Chondrocyte (in vitro differentiated cells): ENCODE measurements around the gene MRPL36. TPM values are rescaled to one million over a fixed set of nuclear protein-coding genes. Genes with fewer than 3 reads are reported as not detected.

Source experiments
- DNase-seq: peaks from one replicate; pipeline ENCODE4 v3.0.0; 2021; ENCODE audit warnings: mixed read lengths, low spot score
- H3K27ac Mint-ChIP-seq: one replicate; pipeline ENCODE4 v1.8.0; 2021; ENCODE audit warnings: mild to moderate bottlenecking, moderate library complexity, mixed read lengths; ENCODE audit not compliant: unreplicated experiment
- H3K27me3 Mint-ChIP-seq: 2 replicates; pipeline ENCODE4 v1.8.0; 2021; ENCODE audit warnings: low read depth, mixed read lengths
- H3K36me3 Mint-ChIP-seq: 2 replicates; pipeline ENCODE4 v1.8.0; 2021; ENCODE audit warnings: low read depth, mixed read lengths
- H3K4me1 Mint-ChIP-seq: 2 replicates; pipeline ENCODE4 v1.8.0; 2021; ENCODE audit warnings: low read depth, mild to moderate bottlenecking, mixed read lengths
- H3K4me3 Mint-ChIP-seq: one replicate; pipeline ENCODE4 v1.8.0; 2021; ENCODE audit warnings: mild to moderate bottlenecking, moderate library complexity, mixed read lengths; ENCODE audit not compliant: unreplicated experiment
- H3K9me3 Mint-ChIP-seq: 2 replicates; pipeline ENCODE4 v1.8.0; 2021; ENCODE audit warnings: low read depth, mixed read lengths
- total RNA-seq: library from RNA; stranded (reverse); gene quantifications from 3 replicates; pipeline ENCODE4 v1.2.1, GENCODE V29; 2021
- TF ChIP-seq, protein P1 (sequence below): fragments of 200-600 bp; sonication (generic); IDR thresholded peaks from 2 replicates; pipeline ENCODE4 v1.5.0; 2021; ENCODE audit warnings: antibody characterized with exemption, mild to moderate bottlenecking, moderate library complexity

The MRPL36 gene
- total RNA-seq, 1 donor from 2014 or later = 37.4 TPM

DNA sequence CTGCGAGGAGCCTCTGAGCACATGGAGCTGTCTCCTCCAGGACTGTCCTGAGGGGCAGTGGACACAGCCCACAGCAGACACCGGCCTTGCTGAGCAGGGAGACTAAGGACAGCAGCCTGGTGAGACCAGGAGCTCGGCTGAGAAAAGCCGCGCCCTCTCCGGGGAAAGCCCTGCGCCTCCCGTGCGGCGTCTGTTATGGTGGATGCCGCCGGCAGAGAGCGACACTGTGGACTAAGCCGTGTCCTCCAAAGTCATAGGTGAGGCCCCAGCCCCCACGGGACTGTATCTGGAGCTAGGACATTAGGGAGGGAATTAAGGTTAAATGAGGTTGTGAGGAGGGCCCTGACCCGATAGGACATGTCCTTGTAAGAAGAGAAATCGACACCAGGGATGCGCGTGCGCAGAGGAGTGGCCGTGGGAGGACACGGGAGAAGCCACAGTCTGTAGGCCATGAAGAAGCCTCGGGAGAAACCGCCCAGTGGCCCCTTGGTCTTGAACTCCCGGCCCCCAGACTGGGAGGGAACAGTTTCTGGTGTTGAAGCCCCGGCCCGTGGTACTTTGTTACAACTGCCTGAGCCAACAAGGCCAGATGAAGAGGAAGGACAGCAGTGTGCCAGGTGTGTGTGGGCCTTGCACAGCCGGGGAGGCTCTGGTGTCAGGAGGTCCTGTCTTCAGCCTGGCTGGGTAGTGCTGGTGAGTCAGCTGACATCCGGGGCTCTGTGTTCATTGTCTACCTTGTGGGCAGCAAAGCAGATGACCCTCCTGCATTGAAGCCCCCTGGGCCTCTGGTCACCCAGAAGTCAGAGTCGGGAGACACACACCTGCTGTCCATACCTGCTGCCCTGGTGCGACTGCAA lies 22.1 kb downstream of the MRPL36 start:
- peaks cover 5% of the 10 kb centered on the region for H3K9me3 Mint-ChIP-seq
- no peaks in the 10 kb centered on the region for H3K36me3 Mint-ChIP-seq
- peak; percentile 79 for DNase-seq
- no peak overlapping the region for H3K4me3 Mint-ChIP-seq
- TF ChIP-seq, protein P1, sequence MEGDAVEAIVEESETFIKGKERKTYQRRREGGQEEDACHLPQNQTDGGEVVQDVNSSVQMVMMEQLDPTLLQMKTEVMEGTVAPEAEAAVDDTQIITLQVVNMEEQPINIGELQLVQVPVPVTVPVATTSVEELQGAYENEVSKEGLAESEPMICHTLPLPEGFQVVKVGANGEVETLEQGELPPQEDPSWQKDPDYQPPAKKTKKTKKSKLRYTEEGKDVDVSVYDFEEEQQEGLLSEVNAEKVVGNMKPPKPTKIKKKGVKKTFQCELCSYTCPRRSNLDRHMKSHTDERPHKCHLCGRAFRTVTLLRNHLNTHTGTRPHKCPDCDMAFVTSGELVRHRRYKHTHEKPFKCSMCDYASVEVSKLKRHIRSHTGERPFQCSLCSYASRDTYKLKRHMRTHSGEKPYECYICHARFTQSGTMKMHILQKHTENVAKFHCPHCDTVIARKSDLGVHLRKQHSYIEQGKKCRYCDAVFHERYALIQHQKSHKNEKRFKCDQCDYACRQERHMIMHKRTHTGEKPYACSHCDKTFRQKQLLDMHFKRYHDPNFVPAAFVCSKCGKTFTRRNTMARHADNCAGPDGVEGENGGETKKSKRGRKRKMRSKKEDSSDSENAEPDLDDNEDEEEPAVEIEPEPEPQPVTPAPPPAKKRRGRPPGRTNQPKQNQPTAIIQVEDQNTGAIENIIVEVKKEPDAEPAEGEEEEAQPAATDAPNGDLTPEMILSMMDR = no peak
- H3K27ac Mint-ChIP-seq = no peak overlapping the region
- peaks cover 7% of the 10 kb centered on the region for H3K27me3 Mint-ChIP-seq
- no peaks in the 10 kb centered on the region for H3K4me1 Mint-ChIP-seq

DNA sequence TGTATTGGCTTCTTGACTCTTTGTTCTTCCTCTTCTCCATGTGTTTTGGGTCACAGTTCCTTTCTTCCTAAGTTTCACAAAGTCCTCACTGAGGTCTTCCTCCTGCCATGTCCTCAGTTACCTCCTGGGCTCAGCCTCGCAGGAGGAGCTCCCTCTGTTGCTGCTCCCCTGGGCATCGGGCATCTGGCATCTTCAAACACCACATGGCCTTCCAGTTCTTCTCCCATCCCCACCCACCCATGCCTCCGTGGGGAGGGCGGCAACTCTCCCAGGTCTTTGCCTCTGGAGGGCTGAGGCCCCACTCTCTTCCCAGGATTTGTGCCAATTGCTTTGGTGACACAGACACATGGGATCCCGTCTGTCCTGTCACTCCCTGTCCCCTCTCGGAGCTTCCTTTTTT lies 22.8 kb downstream of the MRPL36 start:
- Mint-ChIP-seq H3K4me1 (no peaks in the 10 kb centered on the region), H3K27me3 (peaks cover 7% of the 10 kb centered on the region), H3K27ac (no peak overlapping the region), H3K36me3 (no peaks in the 10 kb centered on the region), H3K9me3 (peaks cover 5% of the 10 kb centered on the region), H3K4me3 (no peak overlapping the region)
- peak; percentile 35 for DNase-seq
- TF ChIP-seq, protein P1 = no peak

DNA sequence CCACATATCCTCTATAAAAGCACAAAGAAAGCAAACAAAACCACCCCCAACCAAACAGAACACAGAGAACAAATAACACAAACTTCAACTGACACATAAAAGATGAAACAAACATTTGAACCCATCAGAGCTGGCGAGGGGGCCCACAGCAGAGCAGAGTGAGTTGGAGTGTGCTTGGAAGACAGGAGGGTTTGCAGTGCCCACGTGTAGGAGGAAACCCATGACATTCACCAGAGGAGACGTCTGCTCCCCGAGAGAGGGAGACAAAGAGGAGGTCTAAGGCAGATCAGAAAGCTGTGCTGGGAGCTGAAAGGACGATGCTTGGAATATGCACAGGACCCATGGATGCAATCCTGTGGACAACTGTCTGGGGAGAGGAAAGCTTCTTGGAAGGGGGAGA lies 27.0 kb downstream of the MRPL36 start:
- H3K27ac Mint-ChIP-seq = no peak overlapping the region
- TF ChIP-seq, protein P1 = peak; percentile 52
- no peaks in the 10 kb centered on the region for H3K4me1 Mint-ChIP-seq
- H3K36me3 Mint-ChIP-seq = no peaks in the 10 kb centered on the region
- H3K4me3 Mint-ChIP-seq = no peak overlapping the region
- H3K27me3 Mint-ChIP-seq = peaks cover 21% of the 10 kb centered on the region
- peaks cover 5% of the 10 kb centered on the region for H3K9me3 Mint-ChIP-seq
- DNase-seq = no peak

DNA sequence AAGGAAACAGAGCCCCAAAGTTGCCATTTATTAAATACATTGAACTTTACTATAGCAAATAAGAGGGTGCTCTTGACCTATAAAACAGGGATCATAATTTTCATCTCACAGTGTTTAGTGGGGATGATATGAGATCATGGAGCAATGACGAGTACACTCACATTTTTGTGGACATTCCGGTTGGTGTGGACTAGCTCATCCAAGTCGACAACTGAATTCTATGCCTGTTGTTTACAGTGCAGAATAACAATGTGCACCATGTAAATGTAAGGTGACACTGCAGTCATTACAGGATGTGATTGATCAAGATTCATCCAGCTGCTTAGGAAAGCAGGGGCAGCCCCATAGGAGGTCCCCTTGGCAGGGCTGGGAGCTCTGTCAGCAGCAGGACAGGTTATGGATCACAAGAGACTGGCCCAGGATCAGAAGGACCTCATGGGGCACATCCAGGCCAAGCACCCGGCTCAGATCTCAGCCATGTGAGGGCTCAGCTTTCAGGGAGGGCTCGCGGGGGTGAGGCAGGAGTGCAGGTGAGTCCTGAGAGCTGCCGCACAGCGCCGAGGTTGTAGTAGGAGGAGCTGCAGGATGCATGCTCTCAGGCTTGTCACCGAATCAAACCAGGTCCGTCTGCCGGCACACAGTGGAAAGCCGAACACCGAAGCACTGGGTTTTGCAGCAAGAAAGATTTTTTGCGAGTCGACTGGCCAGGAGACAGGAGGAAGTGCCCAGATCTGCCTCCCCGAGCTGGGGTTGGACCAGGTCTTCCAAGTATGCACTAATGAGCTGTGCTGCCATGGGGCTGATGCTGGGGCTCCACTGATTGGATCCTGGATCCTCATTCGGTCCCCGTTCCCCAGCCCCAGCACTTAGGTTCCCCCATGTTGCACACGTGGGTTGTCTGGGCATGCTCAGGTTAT lies 28.2 kb downstream of the MRPL36 start:
- H3K27ac Mint-ChIP-seq = no peak overlapping the region
- peaks cover 21% of the 10 kb centered on the region for H3K27me3 Mint-ChIP-seq
- DNase-seq = peak; percentile 82
- peaks cover 5% of the 10 kb centered on the region for H3K9me3 Mint-ChIP-seq
- H3K4me1 Mint-ChIP-seq = no peaks in the 10 kb centered on the region
- H3K36me3 Mint-ChIP-seq = no peaks in the 10 kb centered on the region
- TF ChIP-seq, protein P1 = no peak
- H3K4me3 Mint-ChIP-seq = no peak overlapping the region

DNA sequence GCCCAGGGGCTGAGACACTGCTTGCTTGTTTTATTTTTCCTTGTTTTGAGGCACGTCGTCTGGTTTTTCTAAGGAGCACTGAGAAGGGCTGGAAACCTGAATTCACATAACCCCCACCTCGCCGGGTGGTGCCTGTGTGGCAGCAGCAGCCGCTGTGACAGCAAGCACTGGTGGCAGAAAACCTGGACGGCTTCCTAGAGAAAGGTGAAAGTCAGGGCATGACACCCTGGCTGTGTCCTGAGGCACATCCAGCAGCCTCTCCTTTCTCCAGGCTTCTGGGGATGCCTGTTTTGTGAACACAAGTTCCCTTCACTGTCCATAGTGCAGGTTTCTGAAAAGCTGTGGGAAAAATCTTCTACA lies 29.2 kb downstream of the MRPL36 start:
- no peaks in the 10 kb centered on the region for H3K36me3 Mint-ChIP-seq
- H3K4me1 Mint-ChIP-seq = no peaks in the 10 kb centered on the region
- H3K27me3 Mint-ChIP-seq = peaks cover 21% of the 10 kb centered on the region
- DNase-seq = peak; percentile 56
- TF ChIP-seq, protein P1 = no peak
- peaks cover 4% of the 10 kb centered on the region for H3K9me3 Mint-ChIP-seq
- H3K4me3 Mint-ChIP-seq = no peak overlapping the region
- no peak overlapping the region for H3K27ac Mint-ChIP-seq
